Immature natural killer cell (primary cell): ENCODE results near the gene TADA2A. TPM values are rescaled to one million over a fixed set of nuclear protein-coding genes. Genes with fewer than 3 reads are reported as not detected.

Experiments used
- DNase-seq, 3 donors: peaks; one replicate each; pipeline ENCODE4 v3.0.0; 2022; ENCODE audit warnings: mixed read lengths in 1 of 3
- H3K27ac Mint-ChIP-seq, 6 donors: one replicate each; pipeline ENCODE4 v1.8.0; 2020; ENCODE audit warnings: mixed read lengths in 6 of 6, mild to moderate bottlenecking in 5 of 6, inconsistent platforms in 4 of 6, moderate library complexity in 3 of 6
- H3K27me3 Mint-ChIP-seq, 3 donors: one replicate each; pipeline ENCODE4 v1.8.0; 2020 to 2021; ENCODE audit warnings: low read depth in 3 of 3, mild to moderate bottlenecking in 3 of 3, mixed read lengths in 3 of 3, moderate library complexity in 3 of 3, inconsistent platforms in 1 of 3
- H3K36me3 Mint-ChIP-seq, 3 donors: one replicate each; pipeline ENCODE4 v1.8.0; 2020; ENCODE audit warnings: mixed read lengths in 3 of 3, inconsistent platforms in 2 of 3, mild to moderate bottlenecking in 2 of 3
- H3K4me1 Mint-ChIP-seq, 2 donors: one replicate each; pipeline ENCODE4 v1.8.0; 2020; ENCODE audit warnings: inconsistent platforms in 2 of 2, mild to moderate bottlenecking in 2 of 2, mixed read lengths in 2 of 2, moderate library complexity in 1 of 2
- H3K4me3 Mint-ChIP-seq, 5 donors: one replicate each; pipeline ENCODE4 v1.8.0; 2020; ENCODE audit warnings: mild to moderate bottlenecking in 5 of 5, mixed read lengths in 5 of 5, inconsistent platforms in 3 of 5, moderate library complexity in 3 of 5
- H3K9me3 Mint-ChIP-seq, 6 donors: one replicate each; pipeline ENCODE4 v1.8.0; 2020; ENCODE audit warnings: mild to moderate bottlenecking in 6 of 6, mixed read lengths in 6 of 6, inconsistent platforms in 4 of 6, moderate library complexity in 3 of 6
- polyA plus RNA-seq, 3 donors: library from polyadenylated mRNA; unstranded; fragments of 300-500 nt; fragmentation: Illumina TruSeq; gene quantifications; one replicate each; pipeline ENCODE4 v1.2.3, GENCODE V29; 2021

The TADA2A gene
- polyA plus RNA-seq, 3 donors from 2014 or later = 3.3 to 16.0 (median 4.0) TPM

DNA sequence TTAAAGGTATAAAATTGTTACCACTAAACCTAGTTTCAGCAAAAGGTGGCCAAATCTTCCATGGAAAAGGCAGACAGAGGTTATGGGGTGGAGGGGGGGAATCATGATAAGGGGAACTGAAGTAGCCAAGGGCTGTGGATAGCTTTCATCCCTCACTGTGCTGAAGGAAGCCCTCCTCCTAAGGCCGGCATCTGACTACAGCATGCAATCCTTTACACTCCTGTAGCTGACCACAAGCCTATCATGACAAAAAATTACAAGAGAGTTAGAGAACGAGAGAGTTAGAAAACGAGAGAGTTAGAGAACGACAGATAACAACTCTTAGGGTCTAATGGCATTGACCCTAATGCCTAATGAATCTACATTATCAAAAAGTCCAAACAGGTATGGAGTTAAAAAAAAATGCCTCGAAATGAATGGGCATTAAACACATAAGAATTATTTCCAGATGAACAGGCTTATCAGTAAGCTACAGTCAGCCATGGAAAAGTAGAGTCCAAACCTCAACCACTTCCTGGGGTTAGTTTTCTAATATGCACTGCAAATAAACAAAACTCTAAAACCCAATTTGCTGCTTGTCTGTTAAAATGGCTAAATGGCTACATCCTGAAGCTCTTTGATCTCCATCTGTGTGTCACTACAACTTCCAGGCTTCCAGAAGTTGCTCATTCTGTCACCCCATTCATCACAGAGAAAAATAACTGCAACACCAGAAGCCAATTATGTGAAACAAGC, 112.7 kb downstream of the TADA2A start:
- H3K36me3 Mint-ChIP-seq = peaks cover 8 to 43% (median 23%) of the 10 kb centered on the region in 3 donors
- H3K9me3 Mint-ChIP-seq = no peaks in the 10 kb centered on the region
- H3K4me1 Mint-ChIP-seq = peaks cover 22 to 43% of the 10 kb centered on the region in 2 donors
- H3K27ac Mint-ChIP-seq = peak overlapping the region; percentile 59 to 88 (median 74)
- H3K4me3 Mint-ChIP-seq = peak overlapping the region in 1 of 5 donors; percentile 45
- no peak for DNase-seq
- H3K27me3 Mint-ChIP-seq = peaks cover 0 to 2% (median 0%) of the 10 kb centered on the region in 3 donors

DNA sequence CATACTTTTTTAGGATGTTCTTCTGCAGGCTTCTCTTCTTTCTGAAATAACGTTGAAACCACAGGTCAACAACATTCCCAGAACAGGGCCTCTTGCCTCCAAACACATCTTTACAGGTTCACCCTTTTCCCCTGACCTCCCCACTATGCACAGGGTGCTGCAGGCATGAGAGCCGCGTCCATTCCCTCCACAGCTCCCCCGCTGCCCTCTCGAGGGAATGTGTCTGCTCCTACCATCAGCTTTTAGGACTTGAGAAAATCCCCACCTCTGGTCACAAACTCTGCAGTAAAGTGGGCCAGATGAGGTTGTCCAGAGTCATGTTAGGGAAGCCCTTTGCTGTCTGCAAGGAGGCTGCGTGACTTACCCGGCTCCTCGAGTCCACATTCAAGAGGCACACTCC, 113.5 kb downstream of the TADA2A start:
- H3K27ac Mint-ChIP-seq = peak overlapping the region; percentile 32 to 88 (median 60)
- peaks cover 24 to 46% of the 10 kb centered on the region in 2 donors for H3K4me1 Mint-ChIP-seq
- peaks cover 0 to 2% (median 0%) of the 10 kb centered on the region in 3 donors for H3K27me3 Mint-ChIP-seq
- H3K9me3 Mint-ChIP-seq = no peaks in the 10 kb centered on the region
- no peak overlapping the region for H3K4me3 Mint-ChIP-seq
- H3K36me3 Mint-ChIP-seq = peaks cover 8 to 43% (median 27%) of the 10 kb centered on the region in 3 donors
- no peak for DNase-seq

DNA sequence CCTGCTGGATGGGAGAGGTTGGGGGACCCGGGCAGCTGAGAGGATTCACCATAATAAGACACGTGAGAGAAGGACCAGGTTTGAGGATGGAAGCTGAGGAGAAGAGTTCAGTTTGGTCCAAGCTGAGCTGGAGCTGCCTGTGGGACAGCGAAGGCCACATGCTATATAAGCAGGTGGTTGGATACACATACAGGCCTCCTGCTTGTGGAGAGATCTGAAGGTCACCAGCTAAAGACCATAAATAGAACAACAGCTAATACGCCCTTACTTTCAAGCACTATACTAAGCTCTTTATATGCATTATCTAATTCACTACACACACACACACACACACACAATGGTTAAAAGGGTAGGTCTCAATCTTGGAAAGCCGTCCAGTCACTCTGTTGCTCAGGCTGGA, 115.1 kb downstream of the TADA2A start:
- Mint-ChIP-seq H3K36me3 (peaks cover 8 to 45% (median 32%) of the 10 kb centered on the region in 3 donors), H3K27ac (peak overlapping the region in 3 of 6 donors; percentile 9 to 80 (median 65)), H3K9me3 (no peaks in the 10 kb centered on the region), H3K4me1 (peaks cover 24 to 52% of the 10 kb centered on the region in 2 donors), H3K4me3 (no peak overlapping the region), H3K27me3 (peaks cover 0 to 2% (median 0%) of the 10 kb centered on the region in 3 donors)
- no peak for DNase-seq

DNA sequence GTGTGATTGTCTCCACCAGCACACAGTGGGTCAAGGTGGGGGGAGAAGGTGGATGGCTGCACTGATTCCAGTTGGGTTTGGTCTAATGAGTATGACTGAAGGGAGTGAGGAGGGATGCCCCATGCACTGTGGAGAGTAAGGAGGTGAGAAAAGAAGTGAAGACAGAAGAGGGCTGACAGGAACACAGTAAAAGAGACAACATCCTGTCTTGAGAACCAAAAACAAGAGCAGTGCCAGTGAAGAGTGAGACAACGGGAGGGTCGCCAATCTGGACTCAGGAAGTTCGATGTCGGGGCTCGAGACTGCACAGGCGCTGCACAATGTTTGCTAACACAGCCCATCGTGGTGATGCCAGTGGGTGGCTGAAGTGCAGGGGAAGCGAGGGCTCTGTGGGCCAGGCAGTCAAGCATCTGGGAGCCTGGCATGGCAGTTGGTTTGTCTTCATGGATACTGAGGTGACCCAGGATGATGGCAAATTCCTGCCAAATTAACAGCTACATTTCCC, 117.1 kb downstream of the TADA2A start:
- Mint-ChIP-seq H3K36me3 (peaks cover 0 to 38% (median 27%) of the 10 kb centered on the region in 3 donors), H3K9me3 (no peaks in the 10 kb centered on the region), H3K27me3 (peaks cover 0 to 2% (median 0%) of the 10 kb centered on the region in 3 donors), H3K4me1 (peaks cover 24 to 38% of the 10 kb centered on the region in 2 donors), H3K4me3 (no peak overlapping the region), H3K27ac (peak overlapping the region; percentile 9 to 65 (median 41))
- DNase-seq = no peak

DNA sequence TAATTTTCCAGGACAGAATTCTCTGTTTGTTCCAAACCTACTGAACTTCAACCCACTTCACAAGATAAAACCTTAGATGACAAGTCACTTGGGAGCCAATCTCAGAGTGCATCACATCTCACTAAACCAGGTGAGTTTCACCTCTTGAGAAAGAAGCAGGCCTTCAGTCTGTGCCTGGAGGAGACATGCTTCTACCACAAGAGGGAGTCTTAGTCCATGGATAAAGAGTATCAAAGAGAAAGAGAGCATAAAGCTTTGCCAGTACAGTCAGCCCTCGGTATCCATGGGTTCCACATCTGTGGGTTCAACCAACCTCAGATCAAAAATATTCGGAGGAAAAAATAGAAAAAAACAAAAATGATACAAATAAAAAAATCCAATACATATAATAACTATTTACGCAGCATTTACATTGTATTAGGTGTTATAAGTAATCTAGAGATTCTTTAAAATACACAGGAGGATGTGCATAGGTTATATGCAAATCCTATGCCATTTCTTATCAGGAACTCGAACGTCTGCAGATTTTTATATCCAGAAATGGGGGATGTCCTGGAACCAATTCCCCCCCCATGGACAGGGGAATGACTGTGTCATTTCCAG, 120.7 kb downstream of the TADA2A start:
- Mint-ChIP-seq H3K4me3 (no peak overlapping the region), H3K27me3 (peaks cover 0 to 2% (median 0%) of the 10 kb centered on the region in 3 donors), H3K27ac (peak overlapping the region in 1 of 6 donors; percentile 53), H3K4me1 (peaks cover 8 to 29% of the 10 kb centered on the region in 2 donors), H3K9me3 (no peaks in the 10 kb centered on the region), H3K36me3 (peaks cover 0 to 35% (median 27%) of the 10 kb centered on the region in 3 donors)
- DNase-seq = peak; percentile 9 to 24 (median 22)

Other genes starting within 250 kb of the TADA2A start
- gene C17orf78, start 30.9 kb upstream of the TADA2A start, polyA plus RNA-seq = not detected
- 1 to 10 TPM; 3.3 to 7.0 (median 3.9) TPM for gene ACACA, start 50 bp upstream of the TADA2A start, polyA plus RNA-seq
- gene DUSP14, start 83.0 kb downstream of the TADA2A start, polyA plus RNA-seq = 10 to 100 TPM; 18.1 to 25.9 (median 19.2) TPM
- 100 to 1,000 TPM in 1 of 3 donors, 10 to 100 TPM in 2; 32.8 to 118 (median 58.7) TPM for gene SYNRG, start 202.5 kb downstream of the TADA2A start, polyA plus RNA-seq
- gene DDX52, start 236.6 kb downstream of the TADA2A start, polyA plus RNA-seq = 10 to 100 TPM in 1 of 3 donors, 1 to 10 TPM in 2; 7.9 to 19.3 (median 9.3) TPM